HCT116 (cell line): ENCODE measurements around the gene ERBB2. TPM values are rescaled to one million over a fixed set of nuclear protein-coding genes. Genes with fewer than 3 reads are reported as not detected.

Source experiments
- ATAC-seq: fragments of 200-7000 bp; cut with Tn5 transposase; 2 replicates; pipeline ENCODE4 v1.9.1; 2020; ENCODE audit warnings: mild to moderate bottlenecking, moderate library complexity
- BruUV-seq: library from RNA; stranded (reverse); fragments of 400-500 nt; replicated peaks from 2 replicates; lab custom pipeline; 2021; lab: Mats Ljungman, UMichigan
- CTCF ChIA-PET: fragments of 300-600 bp; sonication (Branson Sonifier 250); formaldehyde crosslinking; loops from one replicate; lab custom pipeline; 2021; ENCODE audit warnings: antibody characterized with exemption; lab: Charles Lee
- POLR2A ChIA-PET: fragments of 300-600, 350-600 bp; sonication (Branson Sonifier 250); formaldehyde crosslinking; loops from one replicate; lab custom pipeline; 2021; ENCODE audit warnings: antibody characterized with exemption; lab: Charles Lee
- RAD21 ChIA-PET, 2 experiments: fragments of 300-600 bp; sonication (Branson Sonifier 250); formaldehyde crosslinking; loops; one replicate each; lab custom pipeline; 2023; ENCODE audit warnings: low total read pairs in 2 of 2; ENCODE audit not compliant: uncharacterized antibody in 2 of 2, unreplicated experiment in 2 of 2, low non-redundant PET in 1 of 2; lab: Charles Lee
- DNase-seq: peaks from one replicate; pipeline ENCODE4 v3.0.0-alpha.2; 2010; ENCODE audit warnings: low read depth, low spot score
- H2AFZ ChIP-seq: fragments of 200-600 bp; shearing (Covaris generic), sonication (generic); 2 replicates; pipeline ENCODE4 v1.6.1; 2017; ENCODE audit warnings: low read depth, mixed run types, mixed read lengths, antibody characterized with exemption, low read length; ENCODE audit not compliant: poor library complexity, severe bottlenecking
- H3K27ac ChIP-seq: 2 replicates; pipeline ENCODE4 v1.5.1; 2012; ENCODE audit warnings: low read depth, low read length
- H3K27me3 ChIP-seq: fragments of 200-600 bp; sonication (generic); 2 replicates; pipeline ENCODE4 v1.6.1; 2016; ENCODE audit warnings: mixed run types, low read length, mixed read lengths; ENCODE audit not compliant: insufficient read depth
- H3K36me3 ChIP-seq, 2 experiments: fragments of 200-500 bp in 1 of 2; fragments of 200-600 bp in 1 of 2; sonication (Bioruptor generic) in 1 of 2; sonication (generic) in 1 of 2; 2 replicates each; pipeline versions ENCODE4 v1.5.1 to v1.6.1; 2014 to 2016; ENCODE audit warnings: low read length in 2 of 2, inconsistent platforms in 1 of 2, mixed read lengths in 1 of 2, mixed run types in 1 of 2; ENCODE audit not compliant: insufficient read depth in 2 of 2, control insufficient read depth in 1 of 2
- H3K4me1 ChIP-seq, 2 experiments: fragments of 200-600 bp in 1 of 2; sonication (generic) in 1 of 2; 2 replicates each; pipeline versions ENCODE4 v1.5.1 to v1.6.1; 2012 to 2017; ENCODE audit warnings: low read length in 2 of 2, inconsistent platforms in 1 of 2, mild to moderate bottlenecking in 1 of 2, mixed read lengths in 1 of 2, mixed run types in 1 of 2, moderate library complexity in 1 of 2; ENCODE audit not compliant: insufficient read depth in 2 of 2, control insufficient read depth in 1 of 2
- H3K4me2 ChIP-seq: fragments of 200-600 bp; sonication (generic); 2 replicates; pipeline ENCODE4 v1.6.1; 2017; ENCODE audit warnings: mixed run types, low read length, mixed read lengths
- H3K4me3 ChIP-seq, 2 experiments: fragments of 200-600 bp in 1 of 2; sonication (generic) in 1 of 2; replicated peaks in 1 of 2; 2 replicates each; pipeline ENCODE4 v1.5.1; 2011 to 2016; ENCODE audit warnings: low read length in 2 of 2, control low read depth in 1 of 2, low read depth in 1 of 2, mild to moderate bottlenecking in 1 of 2, mixed read lengths in 1 of 2, mixed run types in 1 of 2
- H3K79me2 ChIP-seq: fragments of 200-600 bp; sonication (generic); 2 replicates; pipeline ENCODE4 v1.6.1; 2017; ENCODE audit warnings: mild to moderate bottlenecking, mixed run types, low read length, moderate library complexity, mixed read lengths; ENCODE audit not compliant: insufficient read depth
- H3K9ac ChIP-seq: fragments of 200-600 bp; sonication (generic); 2 replicates; pipeline ENCODE4 v1.6.1; 2016; ENCODE audit warnings: low read length, mixed read lengths
- H3K9me2 ChIP-seq: fragments of 200-600 bp; sonication (generic), shearing (Covaris generic); 2 replicates; pipeline ENCODE4 v1.6.1; 2017; ENCODE audit warnings: mixed run types, mild to moderate bottlenecking, moderate library complexity; ENCODE audit not compliant: insufficient read depth
- H3K9me3 ChIP-seq, 2 experiments: fragments of 200-500 bp in 1 of 2; fragments of 200-600 bp in 1 of 2; sonication (Bioruptor generic) in 1 of 2; sonication (generic) in 1 of 2; 2 replicates each; pipeline ENCODE4 v1.6.1; 2014 to 2017; ENCODE audit warnings: low read length in 2 of 2, mixed read lengths in 2 of 2, inconsistent platforms in 1 of 2, low read depth in 1 of 2, mild to moderate bottlenecking in 1 of 2, mixed run types in 1 of 2, moderate library complexity in 1 of 2; ENCODE audit not compliant: control insufficient read depth in 1 of 2, insufficient read depth in 1 of 2
- H4K20me1 ChIP-seq: fragments of 200-600 bp; sonication (generic), shearing (Covaris generic); 2 replicates; pipeline ENCODE4 v1.6.1; 2017; ENCODE audit warnings: mixed run types, mild to moderate bottlenecking, moderate library complexity; ENCODE audit not compliant: insufficient read depth
- CBX3 ChIP-seq: IDR thresholded peaks from 2 replicates; pipeline ENCODE4 v1.6.1; 2012; ENCODE audit warnings: low read depth
- CEBPB ChIP-seq: IDR thresholded peaks from 2 replicates; pipeline ENCODE4 v1.6.1; 2012; ENCODE audit warnings: low read depth
- EGR1 ChIP-seq: IDR thresholded peaks from 2 replicates; pipeline ENCODE4 v1.6.1; 2012; ENCODE audit warnings: low read depth
- ELF1 ChIP-seq: IDR thresholded peaks from 2 replicates; pipeline ENCODE4 v1.6.1; 2012; ENCODE audit warnings: low read depth, borderline replicate concordance
- EZH2 ChIP-seq: fragments of 200-600 bp; sonication (generic); IDR thresholded peaks from 2 replicates; pipeline ENCODE4 v1.6.1; 2017; ENCODE audit warnings: antibody characterized with exemption, mixed run types
- FOSL1 ChIP-seq: IDR thresholded peaks from 2 replicates; pipeline ENCODE4 v1.6.1; 2012; ENCODE audit warnings: low read depth
- JUND ChIP-seq: IDR thresholded peaks from 2 replicates; pipeline ENCODE4 v1.6.1; 2012
- POLR2A ChIP-seq: IDR thresholded peaks from 2 replicates; pipeline ENCODE4 v1.7.0; 2011; ENCODE audit warnings: borderline replicate concordance; ENCODE audit not compliant: insufficient read depth, insufficient read length; ENCODE audit errors: extremely low read depth
- POLR2AphosphoS5 ChIP-seq: IDR thresholded peaks from 2 replicates; pipeline ENCODE4 v1.6.1; 2011; ENCODE audit warnings: mild to moderate bottlenecking, low read depth, low read length, moderate library complexity
- RAD21 ChIP-seq: IDR thresholded peaks from 2 replicates; pipeline ENCODE4 v1.6.1; 2012; ENCODE audit warnings: low read depth, mild to moderate bottlenecking
- SIN3A ChIP-seq: IDR thresholded peaks from 2 replicates; pipeline ENCODE4 v1.6.1; 2012; ENCODE audit warnings: low read depth
- SP1 ChIP-seq: IDR thresholded peaks from 2 replicates; pipeline ENCODE4 v1.6.1; 2012; ENCODE audit warnings: low read depth
- SRF ChIP-seq: IDR thresholded peaks from 2 replicates; pipeline ENCODE4 v1.6.1; 2012; ENCODE audit warnings: low read depth
- YY1 ChIP-seq: IDR thresholded peaks from 2 replicates; pipeline ENCODE4 v1.6.1; 2011; ENCODE audit warnings: low read length, low read depth, moderate library complexity, mild to moderate bottlenecking; ENCODE audit not compliant: insufficient replicate concordance; ENCODE audit errors: extremely low read depth
- ZNF274 ChIP-seq: fragments of 200-500 bp; sonication (Bioruptor generic); IDR thresholded peaks from 2 replicates; pipeline ENCODE4 v1.6.1; 2014; ENCODE audit warnings: mild to moderate bottlenecking, low read depth, low read length, inconsistent platforms
- intact Hi-C: fragments of 100-400 bp; cut with micrococcal nuclease; formaldehyde crosslinking; loops from 2 replicates; pipeline ENCODE4 v1.10.0; 2022
- total RNA-seq: library from RNA; stranded (reverse); gene quantifications from one replicate; pipeline ENCODE4 v1.2.1, GENCODE V29; 2021; ENCODE audit not compliant: unreplicated experiment
- TF ChIP-seq, protein P1 (sequence below): IDR thresholded peaks from 2 replicates; pipeline ENCODE4 v1.6.1; 2012
- TF ChIP-seq, protein P2 (sequence below): IDR thresholded peaks from 2 replicates; pipeline ENCODE4 v1.6.1; 2012
- TF ChIP-seq, protein P3 (sequence below): IDR thresholded peaks from 2 replicates; pipeline ENCODE4 v1.6.1; 2012; ENCODE audit warnings: low read depth
- TF ChIP-seq, protein P4 (sequence below): IDR thresholded peaks from 2 replicates; pipeline ENCODE4 v1.6.1; 2011; ENCODE audit warnings: mild to moderate bottlenecking, low read length, moderate library complexity; ENCODE audit not compliant: insufficient replicate concordance; ENCODE audit errors: extremely low read depth
- TF ChIP-seq, protein P5 (sequence below), 3 experiments: fragments of 200-600 bp in 1 of 3; sonication (generic) in 1 of 3; IDR thresholded peaks in 2 of 3; conservative IDR thresholded peaks in 1 of 3; 2 replicates each; pipeline ENCODE4 v1.5.1; 2012 to 2017; ENCODE audit warnings: low read depth in 2 of 3, low read length in 2 of 3, antibody characterized with exemption in 1 of 3, borderline replicate concordance in 1 of 3, control low read depth in 1 of 3, mild to moderate bottlenecking in 1 of 3, mixed read lengths in 1 of 3, mixed run types in 1 of 3, moderate library complexity in 1 of 3; ENCODE audit not compliant: insufficient read depth in 1 of 3

The ERBB2 gene
- total RNA-seq, 1 experiment from 2014 or later: 75.8 TPM

- Histone ChIP-seq H3K9me3 (no peaks in the 10 kb centered on the region), H3K9ac (peak overlapping the region; percentile 77), H2AFZ (peak overlapping the region; percentile 49), H3K36me3 (no peaks in the 10 kb centered on the region), H3K4me3 (peak overlapping the region; percentile 84 to 89), H3K4me2 (peak overlapping the region; percentile 91), H4K20me1 (no peaks in the 10 kb centered on the region), H3K27ac (peak overlapping the region; percentile 95), H3K79me2 (no peaks in the 10 kb centered on the region), H3K27me3 (no peaks in the 10 kb centered on the region), H3K9me2 (no peaks in the 10 kb centered on the region), H3K4me1 (peaks cover 10 to 19% of the 10 kb centered on the region in 2 experiments; a peak in 3 of 4 replicates)
- POLR2A ChIA-PET: interaction anchor here (1.2 kb wide), 1 partner anchor 11 kb away, joined by 7 read pairs; no protein-coding TSS in a partner anchor
- no peak for ATAC-seq
- no peak for DNase-seq
- intact Hi-C loops: no loop called here
- RAD21 ChIA-PET: no interaction called here
- TF ChIP-seq SRF (no peak), CBX3 (no peak), JUND (no peak), SIN3A (no peak), FOSL1 (no peak), ZNF274 (no peak), RAD21 (no peak), POLR2AphosphoS5 (no peak), YY1 (no peak), ELF1 (no peak), CEBPB (no peak), EZH2 (no peak), POLR2A (no peak), SP1 (no peak), EGR1 (no peak)
- TF ChIP-seq, protein P1, sequence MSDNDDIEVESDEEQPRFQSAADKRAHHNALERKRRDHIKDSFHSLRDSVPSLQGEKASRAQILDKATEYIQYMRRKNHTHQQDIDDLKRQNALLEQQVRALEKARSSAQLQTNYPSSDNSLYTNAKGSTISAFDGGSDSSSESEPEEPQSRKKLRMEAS: no peak; the same call in 1 of the 2 replicates
- TF ChIP-seq, protein P2, sequence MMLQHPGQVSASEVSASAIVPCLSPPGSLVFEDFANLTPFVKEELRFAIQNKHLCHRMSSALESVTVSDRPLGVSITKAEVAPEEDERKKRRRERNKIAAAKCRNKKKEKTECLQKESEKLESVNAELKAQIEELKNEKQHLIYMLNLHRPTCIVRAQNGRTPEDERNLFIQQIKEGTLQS: no peak
- TF ChIP-seq, protein P3, sequence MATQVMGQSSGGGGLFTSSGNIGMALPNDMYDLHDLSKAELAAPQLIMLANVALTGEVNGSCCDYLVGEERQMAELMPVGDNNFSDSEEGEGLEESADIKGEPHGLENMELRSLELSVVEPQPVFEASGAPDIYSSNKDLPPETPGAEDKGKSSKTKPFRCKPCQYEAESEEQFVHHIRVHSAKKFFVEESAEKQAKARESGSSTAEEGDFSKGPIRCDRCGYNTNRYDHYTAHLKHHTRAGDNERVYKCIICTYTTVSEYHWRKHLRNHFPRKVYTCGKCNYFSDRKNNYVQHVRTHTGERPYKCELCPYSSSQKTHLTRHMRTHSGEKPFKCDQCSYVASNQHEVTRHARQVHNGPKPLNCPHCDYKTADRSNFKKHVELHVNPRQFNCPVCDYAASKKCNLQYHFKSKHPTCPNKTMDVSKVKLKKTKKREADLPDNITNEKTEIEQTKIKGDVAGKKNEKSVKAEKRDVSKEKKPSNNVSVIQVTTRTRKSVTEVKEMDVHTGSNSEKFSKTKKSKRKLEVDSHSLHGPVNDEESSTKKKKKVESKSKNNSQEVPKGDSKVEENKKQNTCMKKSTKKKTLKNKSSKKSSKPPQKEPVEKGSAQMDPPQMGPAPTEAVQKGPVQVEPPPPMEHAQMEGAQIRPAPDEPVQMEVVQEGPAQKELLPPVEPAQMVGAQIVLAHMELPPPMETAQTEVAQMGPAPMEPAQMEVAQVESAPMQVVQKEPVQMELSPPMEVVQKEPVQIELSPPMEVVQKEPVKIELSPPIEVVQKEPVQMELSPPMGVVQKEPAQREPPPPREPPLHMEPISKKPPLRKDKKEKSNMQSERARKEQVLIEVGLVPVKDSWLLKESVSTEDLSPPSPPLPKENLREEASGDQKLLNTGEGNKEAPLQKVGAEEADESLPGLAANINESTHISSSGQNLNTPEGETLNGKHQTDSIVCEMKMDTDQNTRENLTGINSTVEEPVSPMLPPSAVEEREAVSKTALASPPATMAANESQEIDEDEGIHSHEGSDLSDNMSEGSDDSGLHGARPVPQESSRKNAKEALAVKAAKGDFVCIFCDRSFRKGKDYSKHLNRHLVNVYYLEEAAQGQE: no peak
- TF ChIP-seq, protein P4, sequence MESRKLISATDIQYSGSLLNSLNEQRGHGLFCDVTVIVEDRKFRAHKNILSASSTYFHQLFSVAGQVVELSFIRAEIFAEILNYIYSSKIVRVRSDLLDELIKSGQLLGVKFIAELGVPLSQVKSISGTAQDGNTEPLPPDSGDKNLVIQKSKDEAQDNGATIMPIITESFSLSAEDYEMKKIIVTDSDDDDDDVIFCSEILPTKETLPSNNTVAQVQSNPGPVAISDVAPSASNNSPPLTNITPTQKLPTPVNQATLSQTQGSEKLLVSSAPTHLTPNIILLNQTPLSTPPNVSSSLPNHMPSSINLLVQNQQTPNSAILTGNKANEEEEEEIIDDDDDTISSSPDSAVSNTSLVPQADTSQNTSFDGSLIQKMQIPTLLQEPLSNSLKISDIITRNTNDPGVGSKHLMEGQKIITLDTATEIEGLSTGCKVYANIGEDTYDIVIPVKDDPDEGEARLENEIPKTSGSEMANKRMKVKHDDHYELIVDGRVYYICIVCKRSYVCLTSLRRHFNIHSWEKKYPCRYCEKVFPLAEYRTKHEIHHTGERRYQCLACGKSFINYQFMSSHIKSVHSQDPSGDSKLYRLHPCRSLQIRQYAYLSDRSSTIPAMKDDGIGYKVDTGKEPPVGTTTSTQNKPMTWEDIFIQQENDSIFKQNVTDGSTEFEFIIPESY: no peak
- TF ChIP-seq, protein P5, sequence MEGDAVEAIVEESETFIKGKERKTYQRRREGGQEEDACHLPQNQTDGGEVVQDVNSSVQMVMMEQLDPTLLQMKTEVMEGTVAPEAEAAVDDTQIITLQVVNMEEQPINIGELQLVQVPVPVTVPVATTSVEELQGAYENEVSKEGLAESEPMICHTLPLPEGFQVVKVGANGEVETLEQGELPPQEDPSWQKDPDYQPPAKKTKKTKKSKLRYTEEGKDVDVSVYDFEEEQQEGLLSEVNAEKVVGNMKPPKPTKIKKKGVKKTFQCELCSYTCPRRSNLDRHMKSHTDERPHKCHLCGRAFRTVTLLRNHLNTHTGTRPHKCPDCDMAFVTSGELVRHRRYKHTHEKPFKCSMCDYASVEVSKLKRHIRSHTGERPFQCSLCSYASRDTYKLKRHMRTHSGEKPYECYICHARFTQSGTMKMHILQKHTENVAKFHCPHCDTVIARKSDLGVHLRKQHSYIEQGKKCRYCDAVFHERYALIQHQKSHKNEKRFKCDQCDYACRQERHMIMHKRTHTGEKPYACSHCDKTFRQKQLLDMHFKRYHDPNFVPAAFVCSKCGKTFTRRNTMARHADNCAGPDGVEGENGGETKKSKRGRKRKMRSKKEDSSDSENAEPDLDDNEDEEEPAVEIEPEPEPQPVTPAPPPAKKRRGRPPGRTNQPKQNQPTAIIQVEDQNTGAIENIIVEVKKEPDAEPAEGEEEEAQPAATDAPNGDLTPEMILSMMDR (IDR thresholded peaks at IDR 0.05 in 2 of 3, conservative IDR thresholded peaks at IDR 0.05 in 1 of 3; ENCODE audit: borderline replicate concordance in 1 of 3, insufficient read depth in 1 of 3, low read depth in 2 of 3, low read length in 2 of 3): no peak
- CTCF ChIA-PET: interaction anchor here (1.1 to 1.3 kb wide), 2 partner anchors 32 to 64 kb away, joined by 4 to 7 read pairs; no protein-coding TSS in a partner anchor
- TSS peak; percentile 82 for BruUV-seq
Observed at GRCh38 chr17:39687101-39687545, 12.7 kb upstream of the ERBB2 start.
